Uterus (tissue), 2 donors: Measurements from ENCODE around the gene NOTO.

Experiments used
- CTCF ChIP-seq, 4 experiments: fragments of 200-600 bp in 2 of 4; fragments of 450-650 bp in 2 of 4; sonication (generic) in 2 of 4; IDR thresholded peaks; one replicate each; pipeline ENCODE4 v1.5.1; 2016 to 2019; ENCODE audit warnings: antibody characterized with exemption in 4 of 4, mild to moderate bottlenecking in 2 of 4, moderate library complexity in 1 of 4
- POLR2A ChIP-seq, 2 donors: fragments of 450-650 bp; IDR thresholded peaks; one replicate each; pipeline ENCODE4 v1.6.1; 2016; ENCODE audit warnings: antibody characterized with exemption in 2 of 2, mild to moderate bottlenecking in 1 of 2, moderate library complexity in 1 of 2

- TF ChIP-seq CTCF (IDR thresholded peaks at IDR 0.05): no peak
- TF ChIP-seq POLR2A (IDR thresholded peaks at IDR 0.05): no peak
Measured at GRCh38 chr2:73259276-73259675, 56.9 kb downstream of the NOTO start.
